SKM-1 treated with dmso at 0.1 percent for 144 hours (cell line): ENCODE data around the gene HECW1.
A peak's percentile ranks its signal among the peaks of the same experiment; 100 is the strongest.

ENCODE experiments used
- DNase-seq: peaks from one replicate; lab custom pipeline; 2025; ENCODE audit not compliant: unreplicated experiment; lab: John Stamatoyannopoulos, UW

The HECW1 gene

DNA sequence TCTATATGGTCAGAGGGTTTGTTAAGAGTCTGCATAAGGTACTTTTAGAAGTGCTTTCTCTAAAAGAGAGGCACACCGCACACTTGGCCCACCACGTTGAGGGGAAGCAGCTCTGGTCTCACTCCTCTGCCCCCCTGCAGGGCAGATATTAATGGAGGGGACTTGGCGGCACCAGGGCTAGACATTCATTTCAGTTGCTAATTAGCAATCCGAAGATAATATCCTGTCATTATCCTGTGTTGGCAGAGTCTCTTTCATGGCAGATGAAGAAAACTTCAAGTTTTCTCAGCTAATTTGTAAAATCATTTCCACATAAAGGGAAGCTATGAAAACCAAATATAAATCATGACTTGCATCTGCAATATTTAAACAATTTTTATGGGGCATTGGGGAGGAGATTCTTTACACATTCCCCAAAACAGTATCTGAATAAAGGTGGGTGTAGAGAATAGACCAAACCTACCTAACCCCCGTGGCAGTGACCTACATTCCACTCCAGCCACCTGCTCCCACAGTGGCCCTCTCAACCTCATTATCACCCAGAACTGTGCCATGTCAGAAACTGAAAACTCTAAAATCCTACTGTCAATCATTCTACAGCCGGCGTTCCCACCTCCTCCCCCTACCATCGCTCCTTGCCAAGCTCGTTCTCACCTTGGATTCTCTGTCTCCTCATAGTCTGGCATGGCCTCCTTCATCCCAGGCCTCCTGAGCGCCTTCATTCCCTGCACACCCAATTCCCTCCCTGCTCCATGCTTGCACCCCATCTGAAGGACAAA lies 416.3 kb downstream of the HECW1 start:
- no peak for DNase-seq

DNA sequence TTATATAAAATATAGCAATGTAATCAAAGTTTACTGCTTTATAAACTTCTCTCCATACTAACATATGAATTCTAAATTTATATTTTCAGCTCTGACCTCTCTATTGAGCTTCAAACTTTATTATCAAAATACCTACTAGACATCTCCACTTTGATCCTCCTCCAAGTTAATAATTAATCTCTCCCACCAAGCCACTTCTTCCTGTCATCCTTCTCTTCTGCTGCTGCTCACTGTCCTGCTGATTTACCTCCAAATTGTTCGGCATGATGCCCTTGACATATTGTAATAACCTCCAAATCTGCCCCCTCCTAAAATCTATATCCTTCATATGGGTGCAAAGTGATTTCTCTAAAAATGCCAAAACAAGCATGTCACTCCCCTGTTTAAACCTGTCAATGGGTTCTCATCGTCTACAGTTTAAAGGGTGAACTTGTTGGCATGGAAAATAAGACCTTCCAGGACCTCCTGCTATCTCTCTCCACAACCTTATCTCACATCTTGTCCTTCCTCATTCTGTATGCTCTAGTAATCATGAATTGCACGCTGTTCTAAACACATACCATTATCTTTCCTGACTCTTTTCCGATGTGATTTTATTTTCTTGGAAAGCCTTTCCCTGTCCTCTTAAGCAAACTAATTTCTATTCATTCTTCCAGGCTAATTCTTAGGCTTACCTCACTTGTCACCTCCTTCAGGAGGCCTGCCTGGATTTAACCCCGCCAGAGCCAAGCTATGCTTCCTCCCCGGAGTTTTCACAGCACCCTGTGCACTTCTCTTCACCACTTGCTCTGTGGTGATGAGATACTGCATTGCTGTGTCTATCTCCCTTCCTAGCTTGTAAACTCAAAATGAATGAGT lies 418.3 kb downstream of the HECW1 start:
- no peak for DNase-seq

DNA sequence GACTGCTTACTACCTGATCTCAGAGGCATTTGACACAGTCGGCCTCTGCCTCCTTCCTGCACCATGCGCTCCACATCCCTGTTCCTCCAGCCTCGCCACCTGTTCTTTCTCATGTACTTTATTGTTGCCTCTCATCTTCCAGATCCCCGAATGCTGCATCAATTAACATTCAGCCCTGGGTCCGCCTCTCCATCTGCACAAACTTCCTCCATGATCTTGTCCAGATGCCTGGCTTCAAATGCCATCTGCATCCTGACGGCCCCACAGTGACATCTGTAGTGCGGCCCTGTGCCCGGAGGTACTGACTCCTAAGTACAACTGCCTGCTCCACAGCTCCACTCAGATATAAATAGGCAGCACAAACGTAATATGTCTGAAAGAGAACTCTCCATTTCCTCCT lies 419.3 kb downstream of the HECW1 start:
- no peak for DNase-seq

- DNase-seq, result no peak
Measured at GRCh38 chr7:43533801-43534479, 421.5 kb downstream of the HECW1 start.

DNA sequence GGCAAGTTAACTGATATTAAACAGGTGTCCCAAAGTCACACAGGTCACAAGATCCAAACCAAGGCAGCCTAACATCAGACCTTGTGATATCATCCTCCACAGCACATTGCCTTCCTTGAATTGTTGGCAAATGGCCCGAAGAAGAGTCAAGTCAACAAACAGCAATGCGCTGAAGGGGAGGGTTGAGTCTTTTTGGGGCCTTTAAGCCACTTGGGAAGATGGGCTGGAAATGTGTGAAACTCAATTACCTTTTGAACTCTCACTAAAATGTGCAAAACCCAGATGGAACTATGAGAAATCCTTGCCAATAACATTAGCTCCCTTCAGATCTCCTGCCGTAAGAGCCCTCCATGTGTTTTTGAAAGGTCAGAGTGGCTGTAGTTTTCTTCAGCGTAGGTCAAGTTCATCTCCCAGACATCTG lies 422.6 kb downstream of the HECW1 start:
- no peak for DNase-seq

- DNase-seq, result peak; percentile 8
Measured at GRCh38 chr7:43535810-43536585, 423.6 kb downstream of the HECW1 start.

DNA sequence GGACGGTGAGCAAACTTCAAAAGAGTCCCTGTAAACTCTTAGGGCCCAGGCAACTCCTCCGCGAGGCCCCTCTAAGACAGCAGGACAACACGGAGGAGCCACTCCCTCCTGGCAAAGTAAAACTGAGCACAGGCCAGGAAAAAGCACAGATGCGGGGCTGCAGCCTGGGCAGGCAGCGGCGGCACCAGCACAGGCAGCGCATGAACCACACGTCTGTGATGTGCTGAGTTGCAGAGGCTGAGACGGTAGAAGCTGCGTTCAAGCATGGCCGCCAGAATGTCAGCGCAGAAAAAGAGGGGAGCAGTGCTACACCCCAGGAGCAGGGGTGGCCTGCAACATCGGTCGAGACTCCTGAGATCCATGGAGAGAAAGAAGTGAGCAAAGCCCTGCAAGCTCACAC lies 424.3 kb downstream of the HECW1 start:
- DNase-seq, result no peak

- no peak for DNase-seq
Measured at GRCh38 chr7:43537765-43538403, 425.4 kb downstream of the HECW1 start.

DNA sequence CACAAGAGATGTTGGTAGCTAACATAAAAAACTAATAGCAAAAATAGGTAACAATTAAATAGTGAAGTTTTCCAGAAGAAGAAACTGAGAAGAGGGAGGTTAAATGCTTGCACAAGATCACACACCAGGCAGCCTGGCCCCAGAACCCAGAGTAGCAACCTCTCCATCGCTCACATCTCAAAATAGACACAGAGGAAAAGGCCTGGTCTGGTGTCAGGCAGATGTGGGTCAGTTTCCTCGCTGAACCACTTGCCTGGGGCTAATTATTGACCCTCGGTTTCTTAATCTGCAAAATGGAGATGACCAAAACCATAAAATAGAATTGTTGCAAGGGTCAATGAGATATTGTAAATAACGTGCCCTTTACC lies 425.9 kb downstream of the HECW1 start:
- no peak for DNase-seq

- no peak for DNase-seq
Measured at GRCh38 chr7:43540471-43540870, 428.0 kb downstream of the HECW1 start.

GRCh38 chr7:43542716-43543115 lies 430.3 kb downstream of the HECW1 start:
- no peak for DNase-seq

DNA sequence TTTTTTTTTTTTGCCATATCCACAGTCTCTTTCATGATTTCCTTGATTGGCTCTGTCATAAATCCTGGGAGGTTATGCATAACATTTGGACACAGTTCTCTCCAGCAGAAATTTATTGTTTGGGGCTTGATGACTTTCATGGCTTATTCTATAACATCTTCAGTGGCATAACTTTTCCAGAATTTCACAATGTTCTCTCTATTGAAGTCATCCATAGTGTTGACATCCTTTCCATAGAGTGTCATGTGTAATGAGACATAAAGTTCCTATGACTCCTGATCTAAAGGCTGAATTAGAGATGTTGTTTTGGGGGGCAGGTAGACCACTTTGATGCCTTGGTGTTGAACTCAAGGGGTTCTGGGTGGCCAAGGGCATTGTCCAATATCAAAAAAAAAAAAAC lies 433.8 kb downstream of the HECW1 start:
- no peak for DNase-seq

DNA sequence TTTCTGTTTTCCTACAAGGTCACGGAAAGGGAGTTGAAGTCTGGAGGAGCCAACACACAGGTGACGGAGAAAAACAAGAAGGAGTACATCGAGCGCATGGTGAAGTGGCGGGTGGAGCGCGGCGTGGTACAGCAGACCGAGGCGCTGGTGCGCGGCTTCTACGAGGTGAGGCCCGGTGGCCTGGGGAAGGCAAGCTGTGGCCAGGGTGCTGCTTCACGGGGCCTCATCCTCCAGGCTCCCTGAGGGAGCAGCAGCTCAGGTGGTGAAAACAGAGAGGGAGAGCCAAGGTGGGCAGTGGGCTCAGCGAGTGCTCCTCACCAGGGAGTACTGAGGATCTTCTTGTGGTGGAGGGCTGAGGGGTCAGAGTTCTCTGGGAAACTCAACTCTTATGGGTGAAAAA lies 438.0 kb downstream of the HECW1 start:
- no peak for DNase-seq

GRCh38 chr7:43552122-43552521 lies 439.7 kb downstream of the HECW1 start:
- no peak for DNase-seq

DNA sequence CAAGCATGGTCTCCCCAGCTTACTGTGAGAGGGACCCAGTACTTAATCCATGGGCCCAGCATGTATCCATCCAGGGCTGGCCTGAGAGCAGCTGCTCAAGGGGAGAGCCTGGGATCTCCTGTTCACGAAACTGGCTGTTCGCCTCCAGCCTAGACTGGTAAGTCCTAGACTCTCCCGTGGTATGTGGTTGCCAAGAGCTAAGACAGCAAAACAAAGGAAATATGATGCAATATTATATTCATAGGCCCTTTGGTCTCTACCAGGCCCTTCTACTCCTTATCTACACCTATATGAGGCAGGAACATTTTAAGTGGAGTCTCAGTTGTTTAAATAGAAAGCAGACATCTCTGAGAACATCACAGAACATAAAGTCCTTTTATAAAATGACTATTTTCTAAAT lies 441.6 kb downstream of the HECW1 start:
- peak; percentile 21 for DNase-seq

DNA sequence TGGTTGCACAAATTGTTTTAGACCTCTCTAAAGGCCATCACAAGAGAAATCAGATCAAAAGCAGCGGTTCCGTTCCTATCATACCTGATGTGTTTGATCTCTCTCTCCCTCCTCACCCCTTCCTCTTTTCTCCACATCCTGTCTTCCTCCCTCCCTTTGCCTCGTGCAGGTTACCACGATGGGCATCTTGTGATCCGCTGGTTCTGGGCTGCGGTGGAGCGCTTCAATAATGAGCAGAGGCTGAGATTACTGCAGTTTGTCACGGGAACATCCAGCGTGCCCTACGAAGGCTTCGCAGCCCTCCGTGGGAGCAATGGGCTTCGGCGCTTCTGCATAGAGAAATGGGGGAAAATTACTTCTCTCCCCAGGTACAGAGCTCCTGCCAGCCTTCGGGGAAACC lies 442.0 kb downstream of the HECW1 start:
- DNase-seq, result no peak

- no peak for DNase-seq
Measured at GRCh38 chr7:43557831-43558495, 445.5 kb downstream of the HECW1 start.

DNA sequence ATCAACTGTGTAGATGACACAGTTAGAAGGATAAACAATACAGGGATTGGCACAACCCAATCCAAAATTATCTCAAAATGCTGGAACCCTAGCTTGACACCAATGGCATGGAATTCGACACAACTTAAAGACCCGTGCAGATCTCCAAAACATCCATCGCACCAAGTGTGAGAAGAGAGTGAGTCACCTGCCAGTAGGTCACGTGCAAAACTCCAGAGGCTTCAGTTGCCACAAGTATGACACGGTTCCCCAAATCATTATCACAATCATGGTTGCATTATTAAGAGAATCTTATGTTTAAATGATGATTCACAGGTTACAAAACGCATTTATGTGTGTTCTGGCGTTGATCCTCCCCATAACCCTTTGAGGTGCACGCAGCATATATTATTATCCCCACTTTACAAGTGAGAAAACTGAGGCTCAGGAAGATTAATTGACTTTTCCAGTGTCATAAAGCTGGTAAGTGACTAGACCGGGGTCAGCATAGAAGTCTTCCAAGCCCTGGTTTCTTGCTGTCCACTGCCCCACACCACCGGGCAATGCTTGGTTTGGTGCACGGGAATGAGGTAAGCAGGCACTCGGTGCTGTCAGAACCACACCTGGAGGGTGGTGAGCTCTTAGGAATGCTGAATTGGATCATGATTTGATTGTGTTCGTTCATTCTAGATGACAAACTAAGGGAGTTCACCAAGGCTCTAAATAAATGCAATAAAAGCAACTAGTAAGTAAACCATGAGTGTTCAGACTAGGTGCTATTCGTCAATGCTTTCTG lies 446.9 kb downstream of the HECW1 start:
- no peak for DNase-seq

- no peak for DNase-seq
Measured at GRCh38 chr7:43559946-43560335, 447.5 kb downstream of the HECW1 start.
